Measurements from ENCODE around the gene BPIFB3. TPM values are rescaled to one million over a fixed set of nuclear protein-coding genes. Genes with fewer than 3 reads are reported as not detected.

The BPIFB3 gene
- total and polyA plus RNA-seq, 2 of the 13 experiments (the other 11 are each of a cell fraction or from before 2014, with no cell fraction given) = 0.09 TPM; not detected in 1

- TF ChIP-seq NR1H2 (CRISPR knock-in tag; IDR thresholded peaks at IDR 0.05; ENCODE audit: borderline replicate concordance, low read depth) (peak; percentile 65; the same call in 1 of the 2 replicates), GLI4 (CRISPR knock-in tag; IDR thresholded peaks at IDR 0.05; ENCODE audit: borderline replicate concordance) (no peak), PAF1 (CRISPR knock-in tag; IDR thresholded peaks at IDR 0.05) (0 out of 2 replicates have a peak, but pooled peaks have one; percentile 43), XRCC5 (optimal IDR thresholded peaks at IDR 0.05; ENCODE audit: low read length) (no peak), ZMYM3 (CRISPR knock-in tag; IDR thresholded peaks at IDR 0.05) (0 out of 2 replicates have a peak, but pooled peaks have one; percentile 44), POLR2G (IDR thresholded peaks at IDR 0.05; ENCODE audit: low read depth, low read length) (peak; percentile 72), CERS6 (CRISPR knock-in tag; IDR thresholded peaks at IDR 0.05) (0 out of 2 replicates have a peak, but pooled peaks have one; percentile 56), MYC (CRISPR knock-in tag; IDR thresholded peaks at IDR 0.05; ENCODE audit: borderline replicate concordance) (no peak), FOXA1 (IDR thresholded peaks at IDR 0.05) (no peak), FOXA1 (CRISPR knock-in tag; IDR thresholded peaks at IDR 0.05) (no peak), ZNF331 (CRISPR knock-in tag; IDR thresholded peaks at IDR 0.05) (no peak), ZNF7 (CRISPR knock-in tag; IDR thresholded peaks at IDR 0.05) (no peak), ZNF639 (CRISPR knock-in tag; conservative IDR thresholded peaks at IDR 0.05) (no peak), NR0B2 (CRISPR knock-in tag; IDR thresholded peaks at IDR 0.05) (no peak), ZNF501 (CRISPR knock-in tag; IDR thresholded peaks at IDR 0.05) (no peak), ZNF234 (CRISPR knock-in tag; conservative IDR thresholded peaks at IDR 0.05) (no peak), HOXA5 (CRISPR knock-in tag; IDR thresholded peaks at IDR 0.05) (0 out of 2 replicates have a peak, but pooled peaks have one; percentile 47), PRDM15 (CRISPR knock-in tag; IDR thresholded peaks at IDR 0.05) (no peak), PRDM4 (CRISPR knock-in tag; IDR thresholded peaks at IDR 0.05; ENCODE audit: borderline replicate concordance) (no peak), ZNF616 (CRISPR knock-in tag; IDR thresholded peaks at IDR 0.05; ENCODE audit: low read depth) (no peak)
Measured at GRCh38 chr20:33027769-33028751, 25.6 kb upstream of the BPIFB3 start (continued).
